ENCODE data around the gene SPAG16.
"Not testable (repeated sequence)": the region's sequence is repeated elsewhere in the genome, so short reads cannot be mapped to it uniquely, and the experiment has no call there.

The SPAG16 gene

DNA sequence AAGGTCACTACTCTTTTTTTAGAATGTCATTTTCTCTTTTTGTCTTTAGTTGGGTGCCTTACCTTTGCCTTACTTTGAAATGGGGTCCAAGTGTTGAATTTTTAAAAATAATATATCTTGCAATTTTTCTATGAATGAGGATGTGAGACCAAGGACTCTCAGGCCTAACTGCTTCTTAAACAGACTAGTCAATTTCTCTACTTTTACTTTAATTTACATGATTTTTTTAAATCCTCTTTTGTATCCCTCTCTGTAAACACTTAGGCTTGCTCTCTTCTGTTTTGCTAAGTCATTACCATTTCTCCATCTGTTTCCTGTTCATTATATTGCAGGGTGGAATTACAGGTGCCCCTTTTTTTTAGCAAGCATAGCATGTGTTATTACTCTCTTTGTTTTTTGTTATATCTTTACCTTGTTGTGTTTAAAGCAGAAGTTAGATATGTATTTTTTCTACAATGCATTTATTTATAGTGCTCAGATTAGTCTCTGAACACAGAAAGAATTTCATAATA, 261.8 kb downstream of the SPAG16 start:
- no peak for DNase-seq

DNA sequence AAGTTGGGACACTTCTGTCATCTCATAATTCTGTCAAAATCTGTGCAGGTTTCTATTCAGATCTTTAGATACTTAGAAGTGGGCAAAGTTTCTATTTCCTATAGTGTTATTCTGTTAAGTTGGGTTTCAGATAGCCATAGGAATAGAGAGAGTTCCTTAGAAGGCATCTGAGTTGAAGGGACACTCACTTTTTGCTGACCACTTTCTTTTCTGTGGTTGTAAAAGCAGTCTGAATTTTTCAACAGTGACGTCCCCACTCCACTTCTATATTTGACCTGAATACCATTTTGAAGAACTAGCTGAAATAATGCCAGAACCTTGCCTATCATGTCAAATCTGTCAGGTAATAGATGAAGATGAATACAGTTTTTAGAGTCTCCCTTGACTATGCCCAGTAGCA, 267.3 kb downstream of the SPAG16 start:
- no peak for DNase-seq

GRCh38 chr2:213559053-213559452, 274.8 kb downstream of the SPAG16 start:
- no peak for DNase-seq

- DNase-seq, result no peak
Observed at GRCh38 chr2:213561759-213562158, 277.5 kb downstream of the SPAG16 start.

DNA sequence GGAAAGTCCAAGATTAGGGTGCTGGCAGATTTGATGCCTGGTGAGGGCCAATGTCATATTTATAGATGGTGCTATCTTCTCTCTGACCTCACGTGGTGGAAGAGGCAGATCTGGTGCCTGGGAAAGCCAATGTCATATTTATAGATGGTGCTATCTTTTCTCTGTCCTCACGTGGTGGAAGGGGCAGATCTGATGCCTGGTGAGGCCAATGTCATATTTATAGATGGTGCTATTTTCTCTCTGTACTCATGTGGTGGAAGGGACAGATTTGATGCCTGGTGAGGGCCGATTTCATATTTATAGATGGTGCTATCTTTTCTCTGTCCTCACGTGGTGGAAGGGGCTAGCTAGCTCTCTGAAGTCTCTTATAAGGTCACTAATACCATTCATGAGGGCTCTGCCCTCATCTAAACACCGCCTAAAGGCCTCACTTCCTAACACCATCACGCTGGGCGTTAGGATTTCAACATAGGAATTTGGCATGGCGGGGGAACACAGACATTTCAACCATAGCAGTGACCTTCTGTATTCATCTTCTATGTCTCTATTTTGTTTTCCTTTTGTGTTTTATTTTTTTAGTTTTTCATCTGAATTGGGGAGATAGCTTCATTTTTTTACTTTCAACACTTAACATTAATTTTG, 278.4 kb downstream of the SPAG16 start:
- no peak for DNase-seq

- DNase-seq, result no peak
Observed at GRCh38 chr2:213566846-213567245, 282.6 kb downstream of the SPAG16 start.

DNA sequence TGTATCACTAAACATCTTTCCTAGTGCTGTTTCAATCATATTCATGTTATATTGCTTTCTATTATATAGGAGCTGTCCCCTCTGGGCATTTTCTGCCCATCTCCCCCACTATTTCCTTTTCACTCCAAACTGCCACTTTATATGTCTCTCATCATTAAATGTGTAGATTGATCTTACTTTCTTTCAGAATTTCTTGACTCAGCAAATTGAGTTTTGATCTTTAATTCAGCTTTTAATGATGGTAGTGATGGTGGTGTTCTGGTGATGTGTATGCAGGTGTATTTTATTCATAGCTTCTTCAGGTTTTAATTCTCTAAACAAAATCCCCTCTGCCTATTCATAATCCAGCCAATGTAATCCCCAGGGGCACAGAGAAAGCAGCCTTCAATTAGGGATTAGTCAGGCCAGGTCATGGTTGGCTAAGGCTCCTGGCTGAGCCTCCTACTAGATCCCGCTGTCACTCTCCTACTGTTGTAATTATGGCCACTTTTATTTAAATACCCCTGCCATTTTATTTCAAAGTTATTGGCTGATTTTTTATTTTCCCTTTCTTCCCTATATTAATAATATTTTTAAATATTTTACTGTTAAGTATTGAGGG, 325.4 kb downstream of the SPAG16 start:
- no peak for DNase-seq

DNA sequence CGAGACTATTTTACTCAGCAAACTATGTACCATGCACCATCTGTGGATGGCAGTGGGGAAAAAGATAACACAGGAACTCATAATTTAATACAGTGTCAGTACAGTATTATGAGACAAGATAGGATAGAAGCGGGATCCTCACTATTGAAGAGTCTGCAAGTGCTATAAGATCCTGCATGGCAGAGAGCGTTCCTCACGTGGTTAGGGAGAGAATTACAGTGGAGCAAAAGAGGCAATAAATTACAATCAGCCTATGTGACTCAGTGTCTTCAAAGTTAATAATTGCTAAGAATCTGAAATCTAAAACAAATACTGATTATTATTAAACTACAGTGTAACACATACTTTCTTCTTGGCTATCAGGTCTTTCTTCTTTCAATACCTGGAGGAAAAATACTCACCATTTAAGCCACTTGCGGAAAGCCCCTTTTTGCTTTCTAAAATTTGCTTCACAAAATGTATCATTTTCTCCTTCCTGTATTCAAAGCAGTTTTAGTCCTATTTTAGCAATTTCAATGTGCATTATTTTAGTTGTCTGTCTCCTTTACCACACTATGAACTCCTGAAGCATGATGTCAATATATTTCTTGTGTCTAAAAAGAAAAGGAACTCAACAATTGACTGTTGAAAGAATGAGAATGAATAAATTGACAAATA, 342.9 kb downstream of the SPAG16 start:
- DNase-seq, result no peak

DNA sequence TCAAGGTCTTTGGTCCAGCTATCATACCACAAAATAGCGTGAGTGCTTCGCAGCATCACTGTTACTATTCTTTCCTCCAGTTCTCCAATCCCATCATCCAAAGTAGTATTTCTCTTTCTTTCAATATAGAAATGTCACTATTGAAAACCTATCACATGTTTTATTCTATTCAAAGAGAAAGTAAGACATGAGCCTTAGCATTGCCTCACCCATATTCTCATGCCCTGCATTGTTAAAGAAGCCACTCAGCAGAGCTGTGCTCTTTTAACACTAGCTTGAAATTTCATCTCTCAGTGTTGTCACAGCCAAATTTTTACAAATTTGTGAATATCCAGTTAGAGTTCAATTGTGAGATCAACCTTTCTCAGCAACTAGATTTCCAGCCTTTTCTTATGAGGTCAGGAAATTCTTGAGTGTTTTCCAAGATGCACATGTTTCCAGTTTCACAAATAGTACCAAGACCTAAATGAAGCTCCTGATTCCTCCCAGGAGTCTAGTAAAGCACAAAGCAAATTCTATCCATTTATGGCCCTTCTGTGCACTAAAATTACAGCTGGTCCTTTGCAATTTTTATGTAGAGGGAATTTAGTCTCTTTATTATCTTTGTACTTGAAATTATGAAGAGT, 343.7 kb downstream of the SPAG16 start:
- no peak for DNase-seq

DNA sequence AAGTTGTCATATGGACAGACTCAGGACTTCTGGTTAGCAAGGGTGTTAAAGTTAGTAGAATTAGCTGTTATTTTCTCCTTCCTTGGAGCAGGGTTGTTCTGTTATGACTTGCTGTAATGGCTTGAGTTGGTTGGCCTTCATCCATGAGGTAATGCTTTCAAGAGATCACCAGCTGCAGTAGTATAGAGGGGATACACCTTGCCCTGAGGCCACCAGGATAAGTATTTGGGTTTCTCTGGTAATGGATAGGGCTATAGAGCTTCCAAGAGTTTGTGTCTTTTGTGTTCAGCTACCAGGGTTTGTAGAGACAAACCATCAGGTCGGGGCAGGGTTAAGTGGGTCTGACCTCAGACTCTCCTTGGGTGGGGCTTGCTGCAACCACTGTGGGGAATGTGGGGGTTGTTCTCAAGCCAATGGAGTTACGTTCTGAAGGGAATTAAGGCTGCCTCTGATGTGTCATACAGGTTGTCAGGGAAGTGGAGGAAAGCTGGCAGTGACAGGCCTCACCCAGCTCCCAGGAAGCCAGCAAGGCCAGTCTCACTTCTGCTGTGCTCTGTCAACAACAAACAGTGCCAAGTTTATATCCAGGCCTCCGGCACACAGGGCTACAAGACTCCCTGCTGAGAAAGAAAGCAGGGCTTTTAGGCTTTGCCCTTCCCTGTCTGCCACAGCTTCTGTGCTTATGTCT, 356.6 kb downstream of the SPAG16 start:
- no peak for DNase-seq

DNA sequence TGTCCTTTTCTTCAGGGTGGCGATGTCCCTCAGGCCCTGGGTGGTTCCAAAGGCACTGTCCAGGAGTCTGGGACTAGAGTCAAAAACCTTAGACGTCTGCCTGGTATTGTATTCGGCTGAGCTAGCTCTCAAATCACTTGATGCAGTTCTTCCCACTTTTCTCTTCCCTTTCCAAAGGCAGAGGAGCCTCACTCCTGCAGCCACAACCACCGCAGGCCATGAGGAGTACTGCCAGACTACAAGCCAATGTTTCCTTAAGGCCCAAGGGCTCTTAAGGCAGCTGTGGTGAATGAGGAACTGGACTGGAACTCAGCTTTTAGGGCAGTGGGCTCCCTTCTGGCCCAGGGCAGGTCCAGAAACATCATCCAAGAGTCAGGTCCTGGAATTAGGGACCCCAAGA, 360.7 kb downstream of the SPAG16 start:
- DNase-seq, result no peak

- no peak for DNase-seq
Observed at GRCh38 chr2:213649176-213649575, 364.9 kb downstream of the SPAG16 start.

DNA sequence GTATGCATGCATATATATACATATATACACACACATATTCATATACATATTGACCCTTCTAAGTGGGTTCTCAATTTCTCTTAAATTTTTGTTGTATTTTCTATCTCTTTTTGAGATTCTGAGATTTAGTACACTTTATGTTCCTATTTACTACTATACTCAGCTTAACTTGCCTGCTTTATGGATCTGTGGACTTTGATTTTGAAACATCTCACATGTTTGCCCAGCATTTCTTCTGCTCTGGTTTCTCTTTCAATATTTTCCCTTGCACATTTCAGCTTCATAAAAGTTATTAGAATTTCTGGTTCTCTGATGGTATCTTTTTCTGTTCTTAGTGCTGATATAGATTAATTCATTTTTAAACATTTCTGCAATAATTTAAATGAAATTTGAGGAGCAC, 380.6 kb downstream of the SPAG16 start:
- DNase-seq, result no peak

- DNase-seq, result no peak
Observed at GRCh38 chr2:213669657-213670056, 385.4 kb downstream of the SPAG16 start.

GRCh38 chr2:213678437-213679218, 394.4 kb downstream of the SPAG16 start:
- no peak for DNase-seq

DNA sequence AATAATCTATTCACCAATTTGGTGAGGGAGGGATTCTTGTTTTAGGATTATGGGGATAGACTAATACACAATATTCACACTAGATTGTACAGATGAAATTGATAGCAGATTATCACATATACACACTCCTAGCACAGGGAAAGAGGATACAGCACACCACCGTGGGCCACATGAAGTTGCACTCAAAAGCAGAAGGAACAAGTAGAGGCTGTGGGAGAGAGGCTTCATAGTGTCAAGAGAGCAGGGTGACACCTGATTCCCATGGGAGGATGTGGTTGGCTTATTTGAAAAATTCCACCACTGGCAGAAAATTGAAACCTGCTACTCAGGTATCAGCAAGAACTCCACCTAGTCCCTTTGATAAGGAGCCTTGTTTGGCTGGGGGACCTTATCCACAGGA, 395.6 kb downstream of the SPAG16 start:
- DNase-seq, result no peak

- no peak for DNase-seq
Observed at GRCh38 chr2:213682276-213682675, 398.0 kb downstream of the SPAG16 start.

- no peak for DNase-seq
Observed at GRCh38 chr2:213688133-213688532, 403.9 kb downstream of the SPAG16 start.

GRCh38 chr2:213688825-213689224, 404.6 kb downstream of the SPAG16 start:
- not testable (repeated sequence) for DNase-seq

- DNase-seq, result no peak
Observed at GRCh38 chr2:213689585-213689984, 405.3 kb downstream of the SPAG16 start.

DNA sequence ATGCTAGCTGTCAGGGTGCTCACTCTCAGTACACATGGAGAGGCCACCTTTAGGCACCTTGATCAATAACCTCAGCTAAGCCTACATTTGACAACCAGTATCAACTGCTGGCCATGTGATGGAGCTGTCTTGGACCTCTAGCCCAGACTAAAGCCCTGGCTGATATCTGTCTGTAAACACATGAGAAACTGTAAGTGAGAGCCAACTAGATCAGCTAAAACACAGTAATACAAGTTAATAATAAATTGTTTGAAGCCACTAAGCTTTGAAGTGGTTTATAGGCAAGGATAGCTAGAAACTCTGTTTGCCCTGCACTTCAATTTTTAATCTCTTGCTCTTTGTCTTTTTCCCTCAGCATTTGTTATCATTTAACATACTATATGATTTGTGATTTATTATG, 407.1 kb downstream of the SPAG16 start:
- no peak for DNase-seq

DNA sequence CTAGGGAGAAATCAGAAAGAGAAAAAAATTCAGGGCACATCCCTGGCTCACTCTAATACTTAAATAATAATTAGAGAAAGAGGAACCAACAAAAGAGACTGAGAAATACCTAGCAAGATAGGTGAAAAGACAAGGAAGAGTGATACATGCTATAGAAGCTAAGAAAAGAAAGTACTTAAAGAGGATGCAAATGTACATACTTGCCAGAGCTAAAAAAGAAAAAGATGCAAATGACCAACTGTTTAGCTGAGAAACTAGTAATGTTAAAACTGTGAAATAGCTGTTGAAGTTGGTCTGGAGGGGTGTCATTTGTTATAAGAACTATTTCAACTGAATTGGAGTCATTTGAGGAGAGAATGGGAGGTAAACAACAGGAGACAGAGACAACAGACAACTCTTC, 412.2 kb downstream of the SPAG16 start:
- DNase-seq, result no peak
